ENCODE results near the gene SLC37A3. TPM values are rescaled to one million over a fixed set of nuclear protein-coding genes. Genes with fewer than 3 reads are reported as not detected.
"Not testable (repeated sequence)": the region's sequence is repeated elsewhere in the genome, so short reads cannot be mapped to it uniquely, and the experiment has no call there.

Gene SLC37A3
- total RNA-seq, 2 experiments from 2014 or later: 19.9 to 23.9 TPM

DNA sequence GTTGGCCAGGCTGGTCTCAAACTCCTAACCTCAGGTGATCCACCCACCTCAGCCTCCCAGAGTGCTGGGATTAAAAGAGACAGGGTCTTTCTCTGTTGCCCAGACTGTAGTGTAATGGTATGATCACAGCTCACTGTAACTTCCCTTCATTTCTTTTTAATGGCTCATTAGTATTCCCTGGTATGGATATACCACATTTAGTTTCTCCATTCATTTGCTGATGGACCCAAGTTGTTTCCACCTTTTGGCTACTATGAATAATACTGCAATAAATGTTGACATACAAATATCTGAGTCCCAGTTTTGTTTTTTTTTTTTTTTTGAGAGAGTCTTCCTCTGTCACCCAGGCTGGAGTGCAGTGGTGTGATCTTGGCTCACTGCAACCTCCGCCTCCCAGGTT, 59.4 kb downstream of the SLC37A3 start:
- H3K4me3 Mint-ChIP-seq; CTCF ChIA-PET; ATAC-seq; POLR2A ChIA-PET; H3K27me3 Mint-ChIP-seq (ENCODE audit: low read depth); H3K27ac Mint-ChIP-seq; H3K9me3 Mint-ChIP-seq (ENCODE audit: insufficient read depth); H3K4me1 Mint-ChIP-seq (ENCODE audit: low read depth); DNase-seq: not testable (repeated sequence)
- H3K36me3 Mint-ChIP-seq (ENCODE audit: low read depth): peaks cover 37% of the 10 kb centered on the region

DNA sequence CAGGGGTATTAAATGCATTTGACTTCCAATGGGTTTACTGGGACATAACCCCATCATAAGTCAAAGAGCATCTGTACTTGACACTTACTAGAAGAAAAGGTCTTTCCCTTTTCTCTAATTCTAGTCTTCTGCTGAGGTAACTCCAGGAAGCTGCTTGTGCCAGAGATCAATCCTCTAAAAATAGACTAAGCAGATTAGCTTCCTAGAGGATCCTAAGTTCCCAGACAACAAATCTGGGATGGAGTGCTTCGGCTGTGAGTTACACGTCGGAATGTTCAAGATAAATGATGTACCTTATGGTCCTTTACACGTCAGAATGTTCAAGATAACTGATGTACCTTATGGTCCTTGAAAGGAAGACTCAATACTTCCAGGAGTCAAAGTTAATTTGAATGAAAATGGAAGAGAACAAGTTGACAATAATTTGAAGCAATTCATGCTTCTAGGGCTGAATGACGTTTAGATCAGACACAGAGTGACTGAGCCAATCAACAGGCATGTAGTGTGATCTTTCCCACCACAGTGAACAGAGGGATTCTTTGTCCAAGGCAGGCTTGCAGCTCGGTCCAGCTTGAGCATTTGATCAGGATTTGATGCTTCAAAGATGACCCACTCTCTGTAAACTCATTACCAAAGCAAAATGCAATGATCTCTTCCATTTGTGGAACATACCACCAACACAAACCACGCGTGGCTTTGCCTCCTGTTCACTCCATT, 63.8 kb downstream of the SLC37A3 start:
- Mint-ChIP-seq H3K36me3 (ENCODE audit: low read depth) (peaks cover 16% of the 10 kb centered on the region), H3K9me3 (ENCODE audit: insufficient read depth) (no peaks in the 10 kb centered on the region), H3K4me1 (ENCODE audit: low read depth) (no peaks in the 10 kb centered on the region), H3K27me3 (ENCODE audit: low read depth) (no peaks in the 10 kb centered on the region), H3K4me3 (no peak overlapping the region), H3K27ac (no peak overlapping the region)
- DNase-seq (no peak), ATAC-seq (no peak)
- CTCF ChIA-PET: no interaction called here
- POLR2A ChIA-PET: interaction anchor here (0.6 kb wide), 1 partner anchor 56 kb away, joined by 4 read pairs; no protein-coding TSS in a partner anchor

DNA sequence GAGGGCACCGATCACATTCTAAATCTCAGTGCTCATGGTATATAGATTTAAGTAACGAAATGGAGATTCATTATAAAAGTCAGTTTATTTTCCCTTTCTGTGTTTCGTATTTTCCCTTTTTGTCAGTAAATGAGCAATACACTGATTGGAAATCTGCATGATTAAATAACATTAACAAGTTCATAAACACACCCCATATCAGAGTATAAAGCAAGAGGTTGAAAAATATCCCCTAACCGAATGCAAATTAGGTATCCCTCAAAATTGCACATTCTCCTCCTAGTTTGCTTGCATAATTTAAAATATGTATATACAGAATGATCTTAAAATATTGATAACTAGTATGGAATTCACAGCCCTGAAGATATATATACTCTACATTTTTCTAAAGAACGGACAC, 64.6 kb downstream of the SLC37A3 start:
- Mint-ChIP-seq H3K4me1 (ENCODE audit: low read depth) (no peaks in the 10 kb centered on the region), H3K4me3 (no peak overlapping the region), H3K27ac (no peak overlapping the region), H3K27me3 (ENCODE audit: low read depth) (no peaks in the 10 kb centered on the region), H3K9me3 (ENCODE audit: insufficient read depth) (no peaks in the 10 kb centered on the region), H3K36me3 (ENCODE audit: low read depth) (peaks cover 16% of the 10 kb centered on the region)
- POLR2A ChIA-PET: interaction anchor here (0.6 kb wide), 1 partner anchor 57 kb away, joined by 4 read pairs; no protein-coding TSS in a partner anchor
- CTCF ChIA-PET: no interaction called here
- no peak for DNase-seq
- ATAC-seq: no peak

DNA sequence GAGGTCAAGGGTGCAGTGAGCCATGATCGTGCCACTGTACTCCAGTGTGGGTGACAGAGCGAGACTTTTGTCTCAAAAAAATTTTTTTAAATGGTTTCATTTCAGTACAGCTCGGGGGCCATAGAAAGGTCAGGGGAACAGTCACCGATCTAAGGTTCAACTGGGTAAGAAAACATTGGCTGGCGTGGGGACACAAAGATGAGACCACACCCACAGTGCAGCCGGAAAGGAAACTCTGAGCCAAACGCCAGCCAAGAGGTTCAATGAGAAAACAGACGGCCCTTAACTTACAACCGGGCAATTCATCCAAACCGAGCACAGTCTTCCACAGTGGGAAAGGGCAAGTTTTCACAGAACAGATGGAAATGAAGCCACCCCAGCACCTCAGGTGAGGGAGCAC, 65.1 kb downstream of the SLC37A3 start:
- no peak overlapping the region for H3K4me3 Mint-ChIP-seq
- no peaks in the 10 kb centered on the region for H3K27me3 Mint-ChIP-seq (ENCODE audit: low read depth)
- POLR2A ChIA-PET: no interaction called here
- no peaks in the 10 kb centered on the region for H3K9me3 Mint-ChIP-seq (ENCODE audit: insufficient read depth)
- no peaks in the 10 kb centered on the region for H3K4me1 Mint-ChIP-seq (ENCODE audit: low read depth)
- H3K27ac Mint-ChIP-seq: no peak overlapping the region
- peaks cover 16% of the 10 kb centered on the region for H3K36me3 Mint-ChIP-seq (ENCODE audit: low read depth)
- CTCF ChIA-PET: no interaction called here
- DNase-seq (no peak), ATAC-seq (no peak)

DNA sequence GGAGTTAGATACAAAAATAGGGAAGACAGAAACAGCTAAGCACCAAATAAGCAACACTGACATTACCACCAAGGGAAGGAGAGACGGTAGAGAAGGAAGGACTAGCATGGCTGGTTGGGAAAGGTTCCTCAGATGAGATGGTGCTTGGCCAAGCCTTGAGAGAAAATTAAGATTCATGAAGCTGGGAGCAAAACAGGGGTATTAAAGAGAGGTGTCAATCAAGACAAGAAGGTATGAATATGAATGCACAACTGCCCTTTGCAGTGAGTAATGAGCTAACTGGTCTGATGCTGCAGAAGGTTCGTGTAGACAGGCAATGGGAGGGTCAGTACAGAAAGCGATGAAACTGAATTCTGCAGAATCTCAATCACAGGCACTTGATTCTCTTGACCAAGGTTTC, 67.7 kb downstream of the SLC37A3 start:
- no peak for ATAC-seq
- H3K4me3 Mint-ChIP-seq: no peak overlapping the region
- H3K9me3 Mint-ChIP-seq (ENCODE audit: insufficient read depth): no peaks in the 10 kb centered on the region
- no peak for DNase-seq
- POLR2A ChIA-PET: no interaction called here
- H3K36me3 Mint-ChIP-seq (ENCODE audit: low read depth): peaks cover 10% of the 10 kb centered on the region
- CTCF ChIA-PET: interaction anchor here (1.2 kb wide), 1 partner anchor 113 kb away, joined by 3 read pairs; no protein-coding TSS in a partner anchor
- no peaks in the 10 kb centered on the region for H3K27me3 Mint-ChIP-seq (ENCODE audit: low read depth)
- H3K27ac Mint-ChIP-seq: no peak overlapping the region
- H3K4me1 Mint-ChIP-seq (ENCODE audit: low read depth): no peaks in the 10 kb centered on the region

DNA sequence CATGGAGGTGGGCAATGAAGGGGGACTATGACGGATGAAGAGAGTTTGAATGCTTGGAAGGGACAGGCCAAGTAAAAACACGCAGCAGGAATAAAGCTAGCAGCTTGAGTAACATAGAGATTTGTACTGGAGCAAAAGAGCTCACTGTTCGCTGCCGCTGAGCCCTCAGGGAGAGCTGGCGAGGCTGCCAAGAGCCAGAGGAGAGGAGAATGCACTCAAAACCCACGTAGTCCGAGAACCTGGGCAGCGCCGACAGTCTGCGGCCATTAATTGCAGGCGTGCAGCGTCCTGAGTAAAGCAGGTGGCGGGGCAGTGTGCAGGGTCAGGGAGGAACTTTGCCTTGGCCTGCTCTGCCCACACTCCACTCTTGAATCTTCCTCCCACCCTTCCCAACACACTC, 68.2 kb downstream of the SLC37A3 start:
- no peak for ATAC-seq
- POLR2A ChIA-PET: no interaction called here
- H3K9me3 Mint-ChIP-seq (ENCODE audit: insufficient read depth): no peaks in the 10 kb centered on the region
- peaks cover 8% of the 10 kb centered on the region for H3K36me3 Mint-ChIP-seq (ENCODE audit: low read depth)
- CTCF ChIA-PET: no interaction called here
- H3K4me1 Mint-ChIP-seq (ENCODE audit: low read depth): no peaks in the 10 kb centered on the region
- no peaks in the 10 kb centered on the region for H3K27me3 Mint-ChIP-seq (ENCODE audit: low read depth)
- no peak overlapping the region for H3K4me3 Mint-ChIP-seq
- no peak overlapping the region for H3K27ac Mint-ChIP-seq
- DNase-seq: no peak

DNA sequence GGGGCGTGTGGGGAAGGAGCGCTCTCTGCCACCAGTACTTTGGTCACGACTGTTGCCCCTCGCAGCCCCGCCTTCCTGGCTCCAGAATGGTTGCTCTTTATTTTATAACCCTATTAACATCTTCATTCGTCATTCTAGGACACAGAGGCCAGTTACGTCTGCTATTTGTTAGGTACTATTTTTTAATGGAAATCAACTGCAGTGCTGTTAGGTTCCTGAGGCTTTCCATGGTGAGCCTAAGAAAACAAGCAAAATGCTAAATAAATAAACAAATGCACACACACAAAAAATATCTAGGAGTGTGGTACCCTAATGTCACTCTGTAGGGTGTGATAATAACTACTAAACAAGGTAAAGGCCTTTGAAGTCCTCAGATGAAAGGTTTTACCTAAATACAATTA, 71.1 kb downstream of the SLC37A3 start:
- POLR2A ChIA-PET: no interaction called here
- no peak for DNase-seq
- H3K4me1 Mint-ChIP-seq (ENCODE audit: low read depth): no peaks in the 10 kb centered on the region
- H3K4me3 Mint-ChIP-seq: no peak overlapping the region
- H3K27me3 Mint-ChIP-seq (ENCODE audit: low read depth): no peaks in the 10 kb centered on the region
- CTCF ChIA-PET: interaction anchor here (0.8 to 1.3 kb wide), 2 partner anchors 117 to 339 kb away, joined by 3 read pairs; no protein-coding TSS in a partner anchor
- no peak overlapping the region for H3K27ac Mint-ChIP-seq
- H3K36me3 Mint-ChIP-seq (ENCODE audit: low read depth): no peaks in the 10 kb centered on the region
- H3K9me3 Mint-ChIP-seq (ENCODE audit: insufficient read depth): no peaks in the 10 kb centered on the region
- no peak for ATAC-seq

DNA sequence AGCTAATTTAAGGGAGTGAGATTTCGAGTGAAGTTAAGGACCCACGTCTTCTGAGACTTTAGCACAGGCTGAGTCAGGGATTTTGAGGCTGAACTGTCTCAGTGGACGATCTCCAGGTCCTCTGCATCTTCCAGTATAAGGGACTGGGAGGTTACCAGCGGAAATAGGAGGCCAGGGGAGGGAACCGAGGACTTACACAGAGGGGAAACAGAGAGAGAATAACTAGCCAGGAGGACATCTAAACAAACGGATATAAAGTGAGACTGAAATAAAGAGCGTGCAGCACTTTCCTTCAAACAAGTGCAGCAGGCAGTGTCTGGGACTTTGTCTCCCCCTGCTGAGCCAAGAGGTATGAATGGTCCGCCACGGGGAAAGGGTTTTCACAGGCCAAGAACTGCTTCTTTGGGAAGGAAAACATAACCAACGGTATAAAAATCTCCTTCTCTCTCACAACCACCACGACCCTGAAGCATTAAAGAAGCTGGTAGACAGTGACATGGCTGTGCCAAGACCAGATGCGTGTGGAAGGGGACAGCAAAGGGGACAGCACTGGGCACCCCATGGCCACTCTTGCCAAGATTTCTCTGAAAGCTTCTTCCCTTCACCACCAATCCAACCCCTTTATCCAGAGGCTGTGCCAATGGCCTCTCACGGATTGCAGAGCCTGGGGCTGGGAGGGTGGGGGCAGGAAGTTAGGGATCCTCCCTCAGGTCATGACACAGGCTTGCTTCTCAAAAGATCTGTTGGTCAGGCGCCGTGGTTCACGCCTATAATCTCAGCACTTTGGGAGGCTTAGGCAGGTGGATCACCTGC, 72.0 kb downstream of the SLC37A3 start:
- Mint-ChIP-seq H3K9me3 (ENCODE audit: insufficient read depth) (no peaks in the 10 kb centered on the region), H3K4me3 (no peak overlapping the region), H3K36me3 (ENCODE audit: low read depth) (no peaks in the 10 kb centered on the region), H3K27ac (peak overlapping the region; percentile 17), H3K4me1 (ENCODE audit: low read depth) (no peaks in the 10 kb centered on the region), H3K27me3 (ENCODE audit: low read depth) (no peaks in the 10 kb centered on the region)
- DNase-seq (peak; percentile 68), ATAC-seq (peak; percentile 75)
- ChIA-PET CTCF (interaction anchor here (0.7 to 1.5 kb wide), 9 partner anchors 11 to 339 kb away, joined by 3 to 7 read pairs (median 3); no protein-coding TSS in a partner anchor), POLR2A (interaction anchor here (0.6 kb wide), 1 partner anchor 16 kb away, joined by 4 read pairs; no protein-coding TSS in a partner anchor)

DNA sequence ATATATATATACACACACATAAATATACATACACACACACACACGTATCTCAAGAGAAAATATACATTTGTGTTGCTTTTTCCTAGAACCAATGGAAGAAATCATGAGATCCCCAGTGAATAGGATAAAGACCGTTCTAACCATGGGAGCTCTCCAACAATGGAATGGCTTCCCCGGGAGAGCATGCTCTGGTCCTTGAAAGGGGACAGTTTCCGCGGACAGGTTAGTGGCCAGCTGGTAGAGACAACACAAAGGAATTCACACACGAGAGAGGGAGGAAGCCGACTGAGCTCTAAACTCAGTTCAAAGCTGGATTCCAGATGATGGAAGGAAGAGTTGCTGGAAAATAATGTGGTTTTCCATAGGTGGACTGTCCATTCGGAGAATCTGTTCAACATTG, 72.7 kb downstream of the SLC37A3 start:
- no peak overlapping the region for H3K27ac Mint-ChIP-seq
- H3K27me3 Mint-ChIP-seq (ENCODE audit: low read depth): no peaks in the 10 kb centered on the region
- DNase-seq: no peak
- no peaks in the 10 kb centered on the region for H3K9me3 Mint-ChIP-seq (ENCODE audit: insufficient read depth)
- no peak for ATAC-seq
- H3K4me1 Mint-ChIP-seq (ENCODE audit: low read depth): no peaks in the 10 kb centered on the region
- ChIA-PET CTCF (interaction anchor here (0.8 to 1.5 kb wide), 5 partner anchors 10 to 148 kb away, joined by 3 to 7 read pairs (median 4); no protein-coding TSS in a partner anchor), POLR2A (interaction anchor here (0.6 kb wide), 1 partner anchor 200 kb away, joined by 3 read pairs; no protein-coding TSS in a partner anchor)
- H3K4me3 Mint-ChIP-seq: no peak overlapping the region
- H3K36me3 Mint-ChIP-seq (ENCODE audit: low read depth): no peaks in the 10 kb centered on the region

DNA sequence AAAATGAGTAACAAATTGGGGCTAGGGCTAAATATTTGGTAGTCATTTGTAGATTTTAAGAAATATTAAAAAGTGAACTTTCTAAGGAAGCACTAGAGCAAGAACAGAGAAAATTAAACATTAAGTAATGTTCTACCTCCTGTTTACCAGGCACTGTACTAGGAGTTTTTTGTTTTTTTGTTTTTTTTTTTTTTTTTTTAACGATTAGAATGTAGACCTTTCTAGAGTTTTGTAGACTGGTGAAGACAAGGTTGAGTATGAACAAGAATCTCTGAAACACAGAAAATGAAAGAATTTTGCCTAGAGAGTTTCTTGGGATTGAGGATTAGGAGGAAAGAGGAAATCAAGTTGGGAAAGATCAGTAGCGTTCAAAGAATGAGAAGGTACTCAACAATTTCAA, 73.6 kb downstream of the SLC37A3 start:
- Mint-ChIP-seq H3K27me3 (ENCODE audit: low read depth) (no peaks in the 10 kb centered on the region), H3K9me3 (ENCODE audit: insufficient read depth) (no peaks in the 10 kb centered on the region), H3K36me3 (ENCODE audit: low read depth) (no peaks in the 10 kb centered on the region), H3K4me1 (ENCODE audit: low read depth) (no peaks in the 10 kb centered on the region), H3K4me3 (no peak overlapping the region), H3K27ac (no peak overlapping the region)
- CTCF ChIA-PET: interaction anchor here (1.3 to 1.4 kb wide), 2 partner anchors 9 to 21 kb away, joined by 4 to 7 read pairs; no protein-coding TSS in a partner anchor
- POLR2A ChIA-PET: interaction anchor here (0.6 kb wide), 1 partner anchor 199 kb away, joined by 3 read pairs; no protein-coding TSS in a partner anchor
- DNase-seq: no peak
- no peak for ATAC-seq

DNA sequence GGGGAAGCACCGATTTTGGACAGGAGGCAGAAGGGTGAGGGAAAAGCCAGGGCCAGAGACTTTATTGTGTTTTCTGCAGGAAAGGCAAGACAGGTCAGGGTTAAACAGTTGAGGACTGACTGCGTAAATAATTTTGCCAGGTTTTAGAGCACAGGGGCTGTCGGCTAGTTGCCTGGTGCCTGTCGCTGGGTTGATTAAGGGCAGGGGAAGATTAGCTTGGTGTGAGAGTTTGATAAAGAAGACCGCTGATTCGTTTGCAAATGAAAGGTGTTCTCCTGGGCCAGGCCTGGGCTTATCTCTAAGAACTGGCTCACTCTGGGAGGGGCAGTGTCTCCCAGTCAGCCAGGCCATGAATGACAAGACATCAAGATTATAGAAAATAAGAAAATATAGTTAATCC, 75.6 kb downstream of the SLC37A3 start:
- no peaks in the 10 kb centered on the region for H3K27me3 Mint-ChIP-seq (ENCODE audit: low read depth)
- H3K4me3 Mint-ChIP-seq: no peak overlapping the region
- H3K9me3 Mint-ChIP-seq (ENCODE audit: insufficient read depth): no peaks in the 10 kb centered on the region
- no peaks in the 10 kb centered on the region for H3K36me3 Mint-ChIP-seq (ENCODE audit: low read depth)
- no peak for ATAC-seq
- no peaks in the 10 kb centered on the region for H3K4me1 Mint-ChIP-seq (ENCODE audit: low read depth)
- DNase-seq: no peak
- POLR2A ChIA-PET: no interaction called here
- CTCF ChIA-PET: no interaction called here
- H3K27ac Mint-ChIP-seq: no peak overlapping the region

DNA sequence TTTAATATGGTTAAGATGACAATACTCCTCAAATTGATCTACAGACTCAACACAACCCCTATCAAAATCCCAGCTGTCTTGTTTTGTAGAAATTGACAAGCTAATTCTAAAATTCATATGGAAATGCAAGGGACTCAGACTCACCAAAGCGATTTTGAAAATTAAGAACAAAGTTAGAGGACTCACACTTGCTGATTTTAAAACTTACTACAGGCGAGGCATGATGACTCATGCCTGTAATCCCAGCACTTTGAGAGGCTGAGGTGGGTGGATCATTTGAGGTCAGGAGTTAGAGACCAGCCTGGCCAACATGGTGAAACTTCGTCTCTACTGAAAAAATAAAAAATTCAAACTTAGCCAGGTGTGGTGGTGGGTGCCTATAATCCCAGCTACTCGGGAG, 78.3 kb downstream of the SLC37A3 start:
- ATAC-seq; CTCF ChIA-PET; POLR2A ChIA-PET; H3K4me3 Mint-ChIP-seq; DNase-seq; H3K27ac Mint-ChIP-seq; H3K9me3 Mint-ChIP-seq (ENCODE audit: insufficient read depth); H3K27me3 Mint-ChIP-seq (ENCODE audit: low read depth); H3K36me3 Mint-ChIP-seq (ENCODE audit: low read depth): not testable (repeated sequence)
- peaks cover 14% of the 10 kb centered on the region for H3K4me1 Mint-ChIP-seq (ENCODE audit: low read depth)

Measured in activated CD8-positive, alpha-beta T cell treated with anti-CD3 and anti-CD28 coated beads, Interleukin-2, amount 10 ng/mL, durations not matched to agents 7 days and 5 days (primary cell).